GM19395 (cell line): Measurements from ENCODE around the gene MS4A10.
A peak's percentile ranks its signal among the peaks of the same experiment; 100 is the strongest.
"Not testable (repeated sequence)": the region's sequence is repeated elsewhere in the genome, so short reads cannot be mapped to it uniquely, and the experiment has no call there.

Source experiments
- ATAC-seq: cut with Tn5 transposase; IDR thresholded peaks from one replicate; pipeline ENCODE4 v1.9.1; 2021; ENCODE audit warnings: mild to moderate bottlenecking, moderate library complexity; ENCODE audit not compliant: unreplicated experiment

The MS4A10 gene

GRCh38 chr11:60785136-60785535 lies at the start of gene MS4A10:
Gene MS4A10 (plus strand): TSS chr11:60785333. CDS start chr11:60790336, 5,003 bp downstream.
- ATAC-seq = no peak

- ATAC-seq = no peak
Observed at GRCh38 chr11:60739114-60739513, 46.0 kb upstream of the MS4A10 start.

GRCh38 chr11:60740573-60740972 lies 44.6 kb upstream of the MS4A10 start:
- ATAC-seq = no peak

- no peak for ATAC-seq
Observed at GRCh38 chr11:60741421-60741820, 43.7 kb upstream of the MS4A10 start.

- ATAC-seq = no peak
Observed at GRCh38 chr11:60743058-60743457, 42.1 kb upstream of the MS4A10 start.

- ATAC-seq = no peak
Observed at GRCh38 chr11:60744114-60744513, 41.0 kb upstream of the MS4A10 start.

GRCh38 chr11:60747359-60747873 lies 37.7 kb upstream of the MS4A10 start:
- no peak for ATAC-seq

GRCh38 chr11:60748225-60748624 lies 36.9 kb upstream of the MS4A10 start:
- no peak for ATAC-seq

- ATAC-seq = no peak
Observed at GRCh38 chr11:60748821-60749220, 36.3 kb upstream of the MS4A10 start.

- no peak for ATAC-seq
Observed at GRCh38 chr11:60750911-60751310, 34.2 kb upstream of the MS4A10 start.

- ATAC-seq = no peak
Observed at GRCh38 chr11:60753309-60753708, 31.8 kb upstream of the MS4A10 start.

GRCh38 chr11:60754887-60755286 lies 30.2 kb upstream of the MS4A10 start:
- no peak for ATAC-seq

- ATAC-seq = no peak
Observed at GRCh38 chr11:60756307-60757032, 28.7 kb upstream of the MS4A10 start, which contains the start of gene MS4A15. Gene MS4A15 (plus strand): TSS chr11:60756867. CDS start chr11:60763734, 6,867 bp downstream.

- ATAC-seq = no peak
Observed at GRCh38 chr11:60757231-60757800, 27.8 kb upstream of the MS4A10 start.

- not testable (repeated sequence) for ATAC-seq
Observed at GRCh38 chr11:60758671-60759070, 26.5 kb upstream of the MS4A10 start.

- not testable (repeated sequence) for ATAC-seq
Observed at GRCh38 chr11:60759438-60760225, 25.5 kb upstream of the MS4A10 start.

- ATAC-seq = peak; percentile 28
Observed at GRCh38 chr11:60761436-60762190, 23.5 kb upstream of the MS4A10 start.

- ATAC-seq = peak; percentile 66
Observed at GRCh38 chr11:60762851-60763691, 22.1 kb upstream of the MS4A10 start.

- ATAC-seq = no peak
Observed at GRCh38 chr11:60763692-60764369, 21.3 kb upstream of the MS4A10 start.
